Activated naive CD8-positive, alpha-beta T cell treated with anti-CD3 and anti-CD28 coated beads, Interleukin-2, amount 50 U/mL, for 16 hours (primary cell): ENCODE results near the gene PRMT3.
"Not testable (repeated sequence)": the region's sequence is repeated elsewhere in the genome, so short reads cannot be mapped to it uniquely, and the experiment has no call there.

Experiments
- DNase-seq: peaks from one replicate; pipeline ENCODE4 v3.0.0-alpha.2; 2020; ENCODE audit warnings: low read depth, low spot score

Gene PRMT3

DNA sequence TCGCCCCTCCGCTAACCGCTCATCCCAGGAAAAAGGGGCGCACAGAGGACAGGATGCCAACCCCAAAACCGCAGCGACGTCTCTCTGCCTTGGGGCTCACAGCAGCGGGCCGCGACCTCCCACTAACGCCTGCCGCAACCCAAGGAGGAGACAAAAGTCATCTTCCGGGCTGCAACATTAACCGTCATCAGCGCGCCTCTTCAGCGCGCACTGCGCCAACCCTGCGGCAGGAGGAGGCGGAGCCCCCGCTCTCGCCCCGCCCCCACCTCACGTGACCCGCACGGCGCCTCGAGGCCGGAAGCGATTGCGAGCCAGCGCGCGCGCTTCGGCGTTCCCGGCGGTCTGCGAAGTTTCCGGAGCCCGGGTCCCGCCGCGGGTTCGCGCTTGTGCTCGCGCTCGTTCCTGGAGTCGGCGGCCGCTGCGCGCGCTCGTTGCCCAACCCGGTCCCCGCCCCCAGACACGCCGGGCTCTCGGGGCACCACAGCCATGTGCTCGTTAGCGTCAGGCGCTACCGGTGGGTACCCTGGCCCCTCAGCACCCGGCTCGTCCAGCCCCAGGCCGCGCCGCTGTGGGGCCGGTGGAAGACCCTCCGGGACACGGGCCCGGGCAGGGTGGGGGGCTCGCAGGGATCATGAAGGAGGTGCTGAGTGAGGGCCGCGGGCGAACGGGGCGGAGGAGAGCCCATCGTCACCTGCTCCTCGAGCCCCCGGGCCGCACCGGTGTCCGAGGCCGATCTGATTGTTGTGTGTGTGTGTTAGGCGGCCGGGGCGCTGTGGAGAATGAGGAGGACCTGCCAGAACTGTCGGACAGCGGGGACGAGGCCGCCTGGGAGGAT, at the start of gene PRMT3:
TSS of gene PRMT3 (plus strand) at position 456 of the 835 bp plus-strand sequence. CDS start at position 487, 31 bp downstream.
- peak; percentile 97 for DNase-seq

DNA sequence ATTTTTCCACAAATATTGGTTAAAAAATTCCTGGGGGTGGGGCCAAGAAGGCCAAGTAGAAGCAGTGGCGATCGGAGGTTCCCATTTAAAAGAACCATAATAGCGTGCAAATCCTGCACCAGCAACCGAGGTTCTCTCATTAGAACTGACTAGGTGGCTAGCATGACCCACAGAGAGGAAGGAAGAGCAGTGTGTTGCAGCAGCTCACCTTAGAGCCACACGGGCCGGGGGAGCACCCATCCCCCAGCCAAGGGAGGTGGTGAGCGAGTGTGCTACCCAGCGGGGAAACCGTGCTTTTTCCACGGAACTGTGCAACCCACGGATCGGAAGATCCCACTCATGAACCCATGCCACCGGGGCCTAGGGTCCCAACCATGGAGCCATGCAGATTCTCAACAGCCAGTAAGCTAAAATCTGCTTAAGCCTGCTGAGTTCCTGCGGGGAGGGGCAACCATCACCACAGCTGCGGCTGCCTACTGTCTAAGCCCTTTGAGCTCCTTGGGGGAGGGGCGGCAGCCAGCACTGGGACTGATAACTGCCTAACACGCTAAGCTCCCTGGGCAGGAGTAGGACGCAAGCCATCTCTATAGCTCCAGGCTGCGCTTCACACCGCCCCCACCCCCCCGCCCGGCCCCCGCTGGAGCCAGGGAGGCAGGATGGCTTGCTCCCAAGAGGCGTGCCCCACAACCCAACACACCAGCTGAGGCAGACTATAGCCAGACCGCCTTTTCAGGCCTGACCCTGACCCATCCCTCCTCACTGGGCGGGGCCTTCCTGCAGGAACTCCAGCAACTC, 45.0 kb upstream of the PRMT3 start:
- no peak for DNase-seq

DNA sequence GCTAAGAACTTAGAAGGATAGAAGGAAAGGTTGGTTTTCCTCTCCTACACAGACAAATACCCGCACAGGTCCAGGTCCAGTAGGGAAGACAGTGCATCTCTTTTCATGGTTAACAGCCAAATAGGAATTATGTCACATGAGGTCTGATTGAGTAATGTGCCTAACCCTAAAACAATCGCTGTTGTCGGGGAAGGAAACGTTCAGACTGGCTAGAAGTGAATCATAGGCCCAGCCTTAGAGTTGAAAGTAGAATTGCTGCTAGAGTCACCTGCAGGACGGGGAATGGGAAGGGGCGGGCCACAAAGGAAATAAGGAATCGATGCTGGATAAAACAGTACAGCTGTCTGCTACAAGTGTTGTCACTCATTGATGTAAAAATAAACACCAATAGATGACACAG, 36.4 kb upstream of the PRMT3 start:
- no peak for DNase-seq

DNA sequence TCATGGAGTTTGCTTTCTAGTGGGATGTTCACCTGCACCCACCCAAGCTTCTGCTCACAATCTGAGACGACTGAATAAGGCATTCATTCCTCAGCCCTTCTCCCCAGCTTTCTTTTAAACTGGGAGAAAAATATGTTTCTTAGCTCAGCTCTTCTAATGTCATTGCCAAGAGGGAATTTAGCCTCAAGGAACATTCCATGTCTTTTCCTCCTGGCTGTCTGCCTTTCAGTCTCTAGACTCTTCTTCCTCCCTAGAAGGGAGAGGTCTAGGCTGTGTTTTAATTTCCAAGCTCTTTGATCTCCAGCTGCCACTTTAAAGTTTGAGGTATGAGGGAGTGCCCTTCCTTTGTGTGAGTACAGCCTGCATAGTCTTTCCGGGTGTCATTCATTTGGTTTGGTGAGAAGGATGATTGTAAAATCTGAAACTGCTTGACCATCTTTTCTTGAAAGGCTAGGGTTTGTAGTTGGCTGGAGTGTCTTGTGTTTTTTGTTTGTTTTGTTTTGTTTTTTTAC, 35.7 kb upstream of the PRMT3 start:
- DNase-seq = no peak

DNA sequence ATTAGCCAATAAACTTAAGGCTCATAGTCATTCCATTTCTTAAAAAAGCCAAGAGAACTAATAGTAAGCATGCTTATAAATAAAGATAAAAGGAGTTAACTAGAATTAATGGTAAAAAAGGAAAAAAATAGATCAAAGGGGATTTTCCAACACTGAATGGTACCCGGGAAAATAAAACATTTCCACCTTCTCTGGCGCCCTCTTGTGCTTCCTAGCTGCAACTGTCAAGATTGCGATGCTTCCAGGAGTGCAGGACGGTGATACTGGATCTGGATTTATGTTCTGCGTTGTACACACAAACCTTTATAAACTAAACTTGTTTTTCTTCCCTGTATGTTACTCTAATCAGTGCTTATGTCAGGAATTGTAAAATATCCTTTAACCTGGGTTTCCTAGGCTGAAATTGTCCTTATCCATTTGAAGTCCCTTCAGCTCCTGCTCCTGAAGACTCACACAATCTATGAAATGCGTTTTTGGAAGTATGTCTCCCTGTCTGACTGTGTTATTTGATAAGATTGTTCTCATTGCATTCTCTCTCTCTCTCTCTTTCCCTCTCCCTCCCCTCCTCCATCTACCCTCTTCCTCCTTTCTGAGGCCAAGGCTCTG, 33.6 kb upstream of the PRMT3 start:
- no peak for DNase-seq

DNA sequence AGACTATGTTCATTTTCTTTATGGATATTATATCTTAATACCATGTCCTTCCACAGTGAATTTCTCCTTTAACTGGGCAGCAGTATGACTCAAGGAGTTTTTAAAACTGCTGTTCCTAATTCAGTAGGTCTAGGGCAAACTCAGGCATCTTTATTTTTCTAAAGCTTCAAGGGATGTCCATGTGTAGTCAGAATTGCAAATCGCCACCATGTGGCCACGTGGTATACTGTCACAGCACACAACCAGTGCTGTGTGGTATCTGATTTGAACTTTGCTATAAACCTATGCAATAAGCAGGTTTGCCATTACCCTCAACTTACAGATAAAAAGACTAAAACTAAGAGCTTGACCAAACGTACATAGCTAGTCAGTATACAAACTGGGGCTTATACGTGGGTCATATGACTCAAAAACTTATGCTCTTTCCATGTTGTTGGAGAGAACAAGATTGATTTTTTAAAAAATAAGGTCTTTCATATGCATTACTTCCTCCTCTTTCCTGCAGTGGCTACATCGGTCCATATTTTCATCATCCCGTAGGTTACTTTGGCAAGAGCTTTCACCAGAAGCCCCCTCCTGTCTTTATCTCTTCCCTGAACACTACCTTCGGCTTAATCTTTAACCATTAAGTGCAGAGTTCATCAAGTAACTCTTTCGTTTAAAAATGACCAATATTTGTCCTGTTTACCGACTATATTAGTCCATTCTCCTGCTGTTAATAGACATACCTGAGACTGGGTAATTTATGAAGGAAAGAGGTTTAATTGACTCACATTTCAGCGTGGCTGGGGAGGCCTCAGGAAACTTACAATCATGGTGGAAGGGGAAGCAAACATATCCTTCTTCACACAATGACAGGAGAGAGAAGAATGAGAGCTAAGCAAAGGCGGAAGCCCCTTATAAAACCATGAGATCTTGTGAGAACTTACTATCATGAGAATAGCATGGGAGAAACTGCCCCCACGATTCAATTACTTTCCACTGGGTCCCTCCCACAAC, 32.0 kb upstream of the PRMT3 start:
- DNase-seq = no peak

DNA sequence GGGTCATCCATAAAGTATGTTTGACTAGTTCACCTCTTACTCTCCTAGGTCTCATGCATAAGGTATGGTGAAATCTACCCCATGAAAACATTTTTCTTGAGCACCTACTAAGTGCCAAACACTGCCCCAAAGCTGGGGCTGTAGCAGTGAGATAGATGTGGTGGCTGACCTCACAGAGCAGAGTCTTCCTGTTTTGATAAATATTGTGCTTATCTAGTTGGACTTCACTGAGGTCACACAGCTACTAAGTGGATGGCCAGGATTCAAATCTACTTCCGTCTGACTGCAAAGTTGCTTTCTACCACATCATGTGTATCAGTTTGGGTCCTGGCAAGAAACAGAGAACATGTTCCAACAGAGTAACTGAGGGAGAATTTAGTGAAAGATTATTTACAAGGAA, 30.4 kb upstream of the PRMT3 start:
- DNase-seq = no peak

DNA sequence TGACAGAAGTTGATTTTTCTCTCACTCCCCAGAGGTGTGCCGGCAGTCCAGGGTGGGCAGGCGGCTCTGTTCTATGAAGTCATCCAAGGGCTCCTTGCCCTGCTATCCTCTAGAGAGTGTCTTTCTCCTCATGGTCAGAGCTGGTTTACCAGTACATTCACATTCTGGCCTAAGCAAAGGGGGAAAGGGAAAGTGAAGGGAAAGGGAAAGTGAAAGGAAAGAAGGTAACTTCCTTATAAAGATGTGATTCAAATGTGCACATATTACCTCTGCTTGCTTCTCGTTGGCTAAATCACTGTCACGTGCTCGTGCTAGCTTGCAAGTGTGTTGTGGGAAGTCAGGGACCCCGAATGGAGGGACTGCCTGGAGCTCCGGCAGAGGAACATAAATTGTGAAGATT, 26.9 kb upstream of the PRMT3 start:
- no peak for DNase-seq

DNA sequence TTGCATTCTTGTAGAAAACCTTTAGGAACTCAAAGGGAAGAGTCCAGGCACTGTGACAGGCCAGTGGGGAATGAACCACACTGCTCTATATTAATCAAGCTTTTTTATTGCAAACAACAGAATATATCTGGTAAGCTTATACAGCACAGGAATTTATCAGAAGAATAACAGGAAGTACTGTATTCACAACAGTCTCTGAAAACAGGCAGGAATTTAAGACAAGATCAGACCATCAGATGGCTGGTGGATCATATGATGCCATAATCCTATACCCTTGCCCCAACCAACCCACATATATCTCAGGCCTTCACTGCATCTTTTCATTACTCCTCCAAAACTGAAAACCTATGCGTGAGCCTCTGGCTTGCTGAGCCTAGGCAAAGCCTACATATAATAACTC, 25.0 kb upstream of the PRMT3 start:
- no peak for DNase-seq

DNA sequence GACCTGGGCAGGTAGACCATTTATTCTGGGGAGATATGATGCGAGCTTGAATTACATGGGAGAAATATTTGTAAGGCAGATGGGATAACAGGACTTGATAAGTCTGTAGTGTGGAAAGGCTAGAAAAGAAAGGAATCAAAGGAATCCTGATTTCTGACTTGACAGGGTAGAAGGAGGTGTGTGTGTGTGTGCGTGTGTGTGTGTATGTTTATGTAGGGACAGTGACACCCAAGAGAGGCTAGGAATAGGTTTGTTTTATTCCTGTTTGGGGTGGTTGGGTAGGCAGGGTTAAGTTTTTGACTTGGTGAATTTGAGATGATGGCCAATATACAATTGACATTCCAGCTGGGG, 24.4 kb upstream of the PRMT3 start:
- no peak for DNase-seq

DNA sequence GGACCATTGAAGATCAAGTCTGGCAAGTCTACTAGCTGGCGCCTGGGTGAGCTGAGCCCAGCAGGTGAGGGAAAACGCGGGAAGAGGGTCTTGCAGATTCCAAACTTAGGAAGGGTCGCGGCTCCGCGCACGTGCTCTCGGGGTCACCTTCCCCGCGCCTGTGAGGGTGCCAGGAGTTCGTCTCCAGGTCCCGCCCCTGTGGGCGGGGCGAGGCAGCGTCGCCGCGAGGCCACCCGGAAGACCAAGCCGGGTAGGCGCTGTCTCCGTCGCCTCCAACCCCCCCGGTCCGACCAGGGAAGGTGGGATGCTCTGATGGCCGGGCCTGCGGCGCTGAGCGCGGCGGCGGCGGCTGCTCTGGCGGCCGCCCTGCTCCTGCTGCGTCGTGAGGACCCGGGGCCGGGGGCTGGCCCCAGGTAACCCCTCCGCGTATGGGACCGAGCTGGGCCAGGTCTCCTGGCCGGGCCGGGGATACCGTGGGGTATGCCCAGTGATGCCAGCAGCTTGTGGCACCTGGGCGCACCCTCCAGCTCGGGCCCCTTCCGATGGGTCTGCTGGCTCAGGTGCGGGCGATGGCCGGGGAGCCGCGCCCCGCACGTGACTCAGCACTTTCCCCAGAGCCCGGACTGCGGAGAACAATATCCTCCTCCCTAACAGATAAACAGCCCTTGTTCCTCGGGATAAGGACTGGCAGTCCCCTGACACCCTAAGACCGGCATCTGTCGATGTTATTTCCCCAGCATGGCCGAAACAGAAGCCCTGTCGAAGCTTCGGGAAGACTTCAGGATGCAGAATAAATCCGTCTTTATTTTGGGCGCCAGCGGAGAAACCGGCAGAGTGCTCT, 23.8 kb upstream of the PRMT3 start, which contains the start of gene HTATIP2:
TSS of gene HTATIP2 (plus strand) at position 215 of the 841 bp plus-strand sequence. CDS start at position 739, 524 bp downstream.
- DNase-seq = peak; percentile 49

DNA sequence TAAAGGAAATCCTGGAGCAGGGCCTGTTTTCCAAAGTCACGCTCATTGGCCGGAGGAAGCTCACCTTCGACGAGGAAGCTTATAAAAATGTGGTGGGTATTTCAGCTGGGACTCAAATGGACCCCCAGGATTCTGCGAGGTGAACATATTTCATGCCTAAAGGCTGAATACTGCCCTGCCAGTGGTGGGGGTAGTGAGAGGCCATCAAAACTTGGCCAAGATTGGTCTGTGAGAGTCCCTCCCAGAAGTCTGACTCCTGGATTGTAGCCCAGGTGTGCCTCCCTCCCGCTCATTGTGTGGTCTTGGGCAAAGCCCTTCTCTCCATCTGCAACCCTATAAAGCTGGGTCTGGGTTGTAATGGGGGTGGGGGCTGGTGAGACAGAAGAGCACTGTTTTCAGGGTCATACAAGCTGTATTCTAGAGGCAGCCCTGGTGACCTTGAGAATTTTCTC, 23.1 kb upstream of the PRMT3 start:
- DNase-seq = no peak

DNA sequence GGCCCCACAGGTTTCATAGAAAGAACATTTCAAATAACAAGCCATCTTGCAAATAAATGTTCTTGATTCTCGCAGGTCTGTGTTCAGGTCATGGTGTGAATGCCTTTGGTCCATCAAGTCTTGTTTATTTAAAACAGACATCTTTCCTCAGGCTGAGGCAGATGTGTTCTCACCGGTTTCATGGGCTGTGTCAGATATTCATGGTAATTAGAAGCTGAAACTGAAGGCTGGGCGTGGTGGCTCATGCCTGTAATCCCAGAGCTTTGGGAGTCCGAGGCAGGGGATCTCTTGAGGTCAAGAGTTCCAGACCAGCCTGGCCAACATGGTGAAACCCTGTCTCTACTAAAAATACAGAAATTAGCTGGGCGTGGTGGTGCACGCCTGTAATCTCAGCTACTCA, 22.1 kb upstream of the PRMT3 start:
- not testable (repeated sequence) for DNase-seq

DNA sequence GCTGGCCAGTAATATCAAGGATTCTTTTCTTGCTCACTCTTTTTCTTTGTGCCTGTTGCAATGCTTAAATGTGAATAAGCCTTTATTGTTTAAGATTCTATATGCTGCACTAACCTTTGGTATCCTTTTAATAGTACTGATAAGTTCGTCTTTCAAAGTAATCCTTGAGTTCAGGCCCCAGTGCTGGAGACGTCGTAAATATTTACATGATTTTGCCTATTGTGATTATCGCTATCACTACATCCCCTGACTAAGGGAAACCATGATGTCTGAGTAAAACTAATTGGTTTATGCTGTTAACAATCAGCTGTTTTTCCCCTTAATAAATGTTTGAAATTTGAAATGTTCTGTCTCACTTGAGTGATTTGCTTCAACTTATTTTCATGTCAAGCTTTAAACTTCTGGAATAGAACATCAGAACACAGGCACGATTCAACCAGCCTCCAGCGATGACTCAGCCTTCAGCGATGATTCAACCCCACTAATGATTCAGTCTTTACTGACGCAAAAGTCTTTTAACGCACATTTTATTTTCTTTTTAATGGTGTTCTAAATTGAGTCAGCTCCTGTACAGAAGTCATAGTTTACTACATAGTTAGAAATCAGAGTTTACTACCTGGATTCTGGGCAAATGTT, 20.1 kb upstream of the PRMT3 start:
- peak; percentile 34 for DNase-seq

DNA sequence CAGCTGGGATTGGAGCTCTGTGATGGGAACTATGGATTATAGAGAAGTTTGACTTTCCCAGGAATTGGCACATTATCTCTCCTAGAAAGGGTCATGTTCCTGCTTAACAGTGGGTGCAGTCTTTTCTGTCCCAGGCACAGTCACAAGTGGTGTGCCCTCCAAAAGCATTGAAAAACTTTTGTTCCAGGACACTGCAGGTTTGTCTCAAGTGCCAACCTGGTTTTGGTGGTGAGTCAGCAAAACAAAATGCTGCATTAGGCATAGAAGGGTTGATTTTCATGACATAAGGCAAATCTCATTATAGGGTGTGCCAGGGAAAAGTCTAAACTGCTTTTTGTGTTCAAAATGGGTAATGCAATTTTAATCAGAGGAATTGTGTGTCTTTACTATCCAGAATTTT, 19.1 kb upstream of the PRMT3 start:
- DNase-seq = no peak

DNA sequence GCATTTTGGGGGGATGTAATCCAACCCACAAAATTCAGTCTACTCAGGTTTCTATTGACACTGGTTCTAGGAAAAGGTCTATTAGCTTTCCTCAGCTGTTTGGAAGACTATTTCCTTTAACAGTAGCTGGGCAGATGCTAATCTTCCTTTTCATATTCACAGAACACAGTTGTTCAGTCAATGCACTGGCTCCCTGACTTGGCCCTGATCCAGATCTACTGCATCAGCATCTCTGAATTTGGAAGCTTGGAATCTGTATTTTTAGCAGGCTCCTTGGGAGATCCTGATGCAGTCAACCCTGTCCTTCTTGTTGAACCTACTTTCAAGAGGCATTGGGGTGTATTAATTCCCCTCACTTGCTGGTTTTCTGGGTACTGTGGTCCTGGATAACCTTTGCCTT, 17.7 kb upstream of the PRMT3 start:
- DNase-seq = no peak

DNA sequence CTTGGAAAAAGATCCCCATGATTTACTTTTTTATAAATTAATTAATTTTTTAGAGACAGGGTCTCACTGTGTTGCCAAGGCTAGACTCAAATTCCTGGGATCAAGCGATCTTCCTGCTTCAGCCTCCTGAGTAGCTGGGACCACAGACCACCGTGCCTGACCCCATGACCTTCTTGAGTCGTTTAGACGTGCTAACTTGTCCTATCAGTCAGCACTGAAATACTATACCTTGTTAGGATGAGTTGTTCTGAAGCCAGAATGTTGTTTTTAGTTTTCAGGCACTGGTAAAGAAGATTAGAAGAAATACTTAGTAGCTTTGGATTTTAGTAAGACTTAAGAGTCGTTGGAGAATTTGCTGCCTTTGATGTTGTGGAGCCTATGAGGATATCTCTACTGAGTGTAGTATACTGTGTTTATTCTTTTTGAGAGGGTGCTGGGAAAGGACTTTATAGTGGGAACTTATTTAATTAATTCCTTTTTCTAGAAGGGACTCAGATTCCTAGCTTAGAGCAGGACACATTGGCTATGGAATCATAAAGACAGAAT, 15.4 kb upstream of the PRMT3 start:
- DNase-seq = no peak

DNA sequence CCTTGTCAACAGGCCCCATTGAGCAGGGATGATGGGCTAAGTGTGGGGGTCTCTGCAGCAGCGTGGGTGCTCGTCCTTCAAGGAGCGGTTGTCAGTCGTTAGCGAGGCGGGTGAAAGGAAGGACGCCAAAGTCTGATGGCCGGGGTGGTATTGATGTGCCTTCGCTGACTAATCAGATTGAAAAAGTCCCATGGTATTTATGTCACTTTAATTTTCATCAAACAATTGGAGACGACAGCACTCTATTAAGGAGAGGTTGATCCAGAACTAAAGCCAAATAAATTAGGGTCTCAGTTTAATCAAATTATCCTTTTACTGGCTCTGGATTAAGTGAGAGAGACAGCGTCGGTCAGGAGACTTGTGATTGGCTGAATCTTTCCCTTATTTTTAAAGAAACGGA, 14.4 kb upstream of the PRMT3 start:
- no peak for DNase-seq

DNA sequence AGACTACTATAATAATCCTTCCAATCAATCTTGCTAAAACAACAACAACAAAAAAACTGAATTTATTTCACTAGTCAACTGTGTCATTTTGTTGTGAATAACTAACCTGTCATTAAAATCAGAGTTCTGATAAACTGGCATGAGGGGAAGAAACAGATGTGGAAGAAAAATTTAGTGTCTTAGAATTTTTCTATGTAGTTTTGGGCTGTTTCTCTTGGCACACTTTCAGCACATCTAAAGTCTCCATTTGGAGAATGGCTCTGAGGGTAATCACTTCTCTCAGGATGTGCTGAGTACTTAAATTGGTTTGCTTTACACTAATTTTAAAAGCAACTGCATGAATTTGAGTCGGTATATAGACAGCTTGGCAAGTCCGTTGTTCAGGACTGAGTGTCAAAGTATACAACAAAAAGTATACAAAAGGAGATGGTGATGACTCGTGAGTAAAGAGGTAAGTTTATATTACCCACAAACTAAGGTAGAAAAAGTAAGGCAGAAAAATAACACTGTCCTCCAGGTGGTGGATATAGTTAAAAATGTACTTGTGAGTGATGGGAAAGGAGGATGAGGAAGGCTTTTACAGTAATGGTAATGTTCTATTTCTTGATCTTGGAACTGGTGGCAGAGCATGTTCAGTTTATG, 13.8 kb upstream of the PRMT3 start:
- no peak for DNase-seq
